Liver (tissue), 9 donors: Measurements from ENCODE around the gene SEZ6L2. TPM values are rescaled to one million over a fixed set of nuclear protein-coding genes. Genes with fewer than 3 reads are reported as not detected.

Experiments
- DNase-seq: peaks from one replicate; pipeline ENCODE4 v3.0.0-alpha.2; 2017; ENCODE audit warnings: low spot score
- H3K27ac ChIP-seq, 2 donors: one replicate each; pipeline ENCODE4 v1.7.0; 2013; ENCODE audit warnings: inconsistent platforms in 2 of 2, low read length in 2 of 2, control low read depth in 1 of 2, low read depth in 1 of 2, mild to moderate bottlenecking in 1 of 2
- H3K27me3 ChIP-seq, 4 donors: one replicate each; pipeline versions ENCODE4 v1.6.1 to v1.7.0; 2013; ENCODE audit warnings: low read length in 3 of 4, inconsistent platforms in 1 of 4, mild to moderate bottlenecking in 1 of 4, moderate library complexity in 1 of 4; ENCODE audit not compliant: control insufficient read depth in 4 of 4, insufficient read depth in 4 of 4
- H3K36me3 ChIP-seq, 4 donors: one replicate each; pipeline versions ENCODE4 v1.6.1 to v1.7.0; 2013; ENCODE audit warnings: low read length in 3 of 4, mild to moderate bottlenecking in 3 of 4, low read depth in 1 of 4, moderate library complexity in 1 of 4; ENCODE audit not compliant: control insufficient read depth in 4 of 4, insufficient read depth in 3 of 4
- H3K4me1 ChIP-seq, 4 donors: one replicate each; pipeline versions ENCODE4 v1.6.1 to v1.7.0; 2013; ENCODE audit warnings: low read length in 3 of 4, mild to moderate bottlenecking in 3 of 4, moderate library complexity in 1 of 4; ENCODE audit not compliant: control insufficient read depth in 4 of 4, insufficient read depth in 4 of 4
- H3K4me3 ChIP-seq, 3 donors: one replicate each; pipeline versions ENCODE4 v1.6.1 to v1.7.0; 2013; ENCODE audit warnings: low read length in 3 of 3, control low read depth in 1 of 3, low read depth in 1 of 3, mild to moderate bottlenecking in 1 of 3
- H3K9ac ChIP-seq, 2 donors: one replicate each; pipeline ENCODE4 v1.7.0; 2013; ENCODE audit warnings: low read length in 2 of 2, mild to moderate bottlenecking in 2 of 2, moderate library complexity in 2 of 2, control low read depth in 1 of 2, low read depth in 1 of 2
- H3K9me3 ChIP-seq, 4 donors: one replicate each; pipeline versions ENCODE4 v1.6.1 to v1.7.0; 2013; ENCODE audit warnings: low read length in 3 of 4; ENCODE audit not compliant: control insufficient read depth in 4 of 4
- EGR1 ChIP-seq, 2 donors: IDR thresholded peaks; 2 replicates each; pipeline ENCODE4 v1.6.1; 2016 to 2018; ENCODE audit warnings: antibody characterized with exemption in 2 of 2, low read depth in 2 of 2
- FOXA1 ChIP-seq: IDR thresholded peaks from 2 replicates; pipeline ENCODE4 v1.6.1; 2016; ENCODE audit warnings: antibody characterized with exemption
- FOXA2 ChIP-seq: IDR thresholded peaks from 2 replicates; pipeline ENCODE4 v1.6.1; 2016; ENCODE audit warnings: antibody characterized with exemption
- HNF4A ChIP-seq, 2 donors: conservative IDR thresholded peaks; 2 replicates each; pipeline ENCODE4 v1.6.1; 2016; ENCODE audit warnings: antibody characterized with exemption in 2 of 2, mild to moderate bottlenecking in 2 of 2
- HNF4G ChIP-seq: IDR thresholded peaks from 2 replicates; pipeline ENCODE4 v1.6.1; 2016; ENCODE audit warnings: antibody characterized with exemption
- JUND ChIP-seq, 2 donors: IDR thresholded peaks; 2 replicates each; pipeline ENCODE4 v1.6.1; 2016; ENCODE audit warnings: antibody characterized with exemption in 2 of 2
- RAD21 ChIP-seq, 2 donors: IDR thresholded peaks; 2 replicates each; pipeline ENCODE4 v1.6.1; 2016; ENCODE audit warnings: antibody characterized with exemption in 2 of 2, mild to moderate bottlenecking in 2 of 2
- RXRA ChIP-seq, 2 donors: IDR thresholded peaks; 2 replicates each; pipeline ENCODE4 v1.6.1; 2017 to 2018; ENCODE audit warnings: antibody characterized with exemption in 2 of 2, mild to moderate bottlenecking in 1 of 2
- SP1 ChIP-seq: IDR thresholded peaks from 2 replicates; pipeline ENCODE4 v1.6.1; 2018; ENCODE audit warnings: antibody characterized with exemption, mild to moderate bottlenecking
- TAF1 ChIP-seq: conservative IDR thresholded peaks from 2 replicates; pipeline ENCODE4 v1.6.1; 2016; ENCODE audit warnings: antibody characterized with exemption, mild to moderate bottlenecking
- YY1 ChIP-seq: IDR thresholded peaks from 2 replicates; pipeline ENCODE4 v1.6.1; 2016; ENCODE audit warnings: antibody characterized with exemption, mild to moderate bottlenecking
- WGBS: extraction: QIAGEN DNeasy Blood & Tissue Kit; methylation state at CpG from one replicate; pipeline ENCODE4 v1.1.7; 2013; 5-methylcytosine and 5-hydroxymethylcytosine counted together
- polyA plus RNA-seq, 2 donors: library from polyadenylated mRNA; stranded (reverse) in 1 of 2; unstranded in 1 of 2; fragments of 200-250 nt in 1 of 2; fragments of >200 nt in 1 of 2; fragmentation: Nextera tagmentation in 1 of 2; extraction: Ambion mirVana in 1 of 2; gene quantifications; one replicate each; pipeline versions ENCODE4 v1.2.1 to v1.2.3, GENCODE V29; 2013 to 2015
- total RNA-seq, 2 donors: library from RNA; depleted of rRNA; stranded (reverse); fragments of >200 nt; gene quantifications; one replicate each; pipeline ENCODE4 v1.2.3, GENCODE V29; 2014
- TF ChIP-seq, protein P1 (sequence below): fragments of 150-350 bp; IDR thresholded peaks from 2 replicates; pipeline ENCODE4 v1.5.1; 2017; ENCODE audit warnings: improper control_type of control experiment, low read depth, low read length; ENCODE audit not compliant: missing input control
- TF ChIP-seq, protein P2 (sequence below): IDR thresholded peaks from 2 replicates; pipeline ENCODE4 v1.6.1; 2016; ENCODE audit warnings: antibody characterized with exemption
- TF ChIP-seq, protein P3 (sequence below): IDR thresholded peaks from 2 replicates; pipeline ENCODE4 v1.6.1; 2016; ENCODE audit warnings: antibody characterized with exemption
- donor health status: healthy.
- donor health status: healthy.
- donor health status: healthy.
- donor health status: healthy.
- donor health status: healthy.

The SEZ6L2 gene
- total and polyA plus RNA-seq, 4 donors: 0.24 to 0.37 (median 0.30) TPM

DNA sequence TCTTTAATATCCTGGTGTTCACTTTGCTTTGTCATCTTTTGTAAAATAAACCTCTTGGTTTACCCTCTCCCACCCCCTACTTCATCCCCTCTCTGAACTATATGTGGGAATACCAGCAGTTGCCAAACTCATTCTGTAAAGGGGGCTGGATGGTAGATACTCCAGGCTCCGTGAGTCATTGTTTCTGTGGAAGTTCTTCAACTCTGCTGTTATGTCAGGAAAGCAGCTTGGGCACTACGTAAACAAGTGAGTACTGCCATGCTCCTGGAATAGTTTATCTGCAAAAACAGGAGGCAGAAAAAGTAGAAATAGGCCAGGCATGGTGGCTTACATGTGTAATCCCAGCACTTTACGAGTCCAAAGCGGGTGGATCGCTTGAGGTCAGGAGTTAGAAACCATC, 61.5 kb downstream of the SEZ6L2 start:
- no peaks in the 10 kb centered on the region for H3K27me3 ChIP-seq
- no peak for DNase-seq
- H3K4me3 ChIP-seq: no peak overlapping the region
- H3K4me1 ChIP-seq: no peaks in the 10 kb centered on the region
- WGBS: 96% methylated on average over 5 of the region's 5 CpGs
- peaks cover 22 to 67% (median 28%) of the 10 kb centered on the region in 4 donors for H3K36me3 ChIP-seq
- H3K27ac ChIP-seq: no peak overlapping the region
- no peaks in the 10 kb centered on the region for H3K9me3 ChIP-seq
- H3K9ac ChIP-seq: no peak overlapping the region
- TF ChIP-seq HNF4A (conservative IDR thresholded peaks at IDR 0.05) (no peak), FOXA1 (no peak), EGR1 (IDR thresholded peaks at IDR 0.05; ENCODE audit: low read depth in 2 of 2) (no peak), RXRA (IDR thresholded peaks at IDR 0.05) (no peak), FOXA2 (no peak), RAD21 (IDR thresholded peaks at IDR 0.05) (no peak), JUND (IDR thresholded peaks at IDR 0.05) (no peak), SP1 (no peak), TAF1 (no peak)
- TF ChIP-seq, protein P1, sequence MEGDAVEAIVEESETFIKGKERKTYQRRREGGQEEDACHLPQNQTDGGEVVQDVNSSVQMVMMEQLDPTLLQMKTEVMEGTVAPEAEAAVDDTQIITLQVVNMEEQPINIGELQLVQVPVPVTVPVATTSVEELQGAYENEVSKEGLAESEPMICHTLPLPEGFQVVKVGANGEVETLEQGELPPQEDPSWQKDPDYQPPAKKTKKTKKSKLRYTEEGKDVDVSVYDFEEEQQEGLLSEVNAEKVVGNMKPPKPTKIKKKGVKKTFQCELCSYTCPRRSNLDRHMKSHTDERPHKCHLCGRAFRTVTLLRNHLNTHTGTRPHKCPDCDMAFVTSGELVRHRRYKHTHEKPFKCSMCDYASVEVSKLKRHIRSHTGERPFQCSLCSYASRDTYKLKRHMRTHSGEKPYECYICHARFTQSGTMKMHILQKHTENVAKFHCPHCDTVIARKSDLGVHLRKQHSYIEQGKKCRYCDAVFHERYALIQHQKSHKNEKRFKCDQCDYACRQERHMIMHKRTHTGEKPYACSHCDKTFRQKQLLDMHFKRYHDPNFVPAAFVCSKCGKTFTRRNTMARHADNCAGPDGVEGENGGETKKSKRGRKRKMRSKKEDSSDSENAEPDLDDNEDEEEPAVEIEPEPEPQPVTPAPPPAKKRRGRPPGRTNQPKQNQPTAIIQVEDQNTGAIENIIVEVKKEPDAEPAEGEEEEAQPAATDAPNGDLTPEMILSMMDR: no peak
- TF ChIP-seq, protein P2, sequence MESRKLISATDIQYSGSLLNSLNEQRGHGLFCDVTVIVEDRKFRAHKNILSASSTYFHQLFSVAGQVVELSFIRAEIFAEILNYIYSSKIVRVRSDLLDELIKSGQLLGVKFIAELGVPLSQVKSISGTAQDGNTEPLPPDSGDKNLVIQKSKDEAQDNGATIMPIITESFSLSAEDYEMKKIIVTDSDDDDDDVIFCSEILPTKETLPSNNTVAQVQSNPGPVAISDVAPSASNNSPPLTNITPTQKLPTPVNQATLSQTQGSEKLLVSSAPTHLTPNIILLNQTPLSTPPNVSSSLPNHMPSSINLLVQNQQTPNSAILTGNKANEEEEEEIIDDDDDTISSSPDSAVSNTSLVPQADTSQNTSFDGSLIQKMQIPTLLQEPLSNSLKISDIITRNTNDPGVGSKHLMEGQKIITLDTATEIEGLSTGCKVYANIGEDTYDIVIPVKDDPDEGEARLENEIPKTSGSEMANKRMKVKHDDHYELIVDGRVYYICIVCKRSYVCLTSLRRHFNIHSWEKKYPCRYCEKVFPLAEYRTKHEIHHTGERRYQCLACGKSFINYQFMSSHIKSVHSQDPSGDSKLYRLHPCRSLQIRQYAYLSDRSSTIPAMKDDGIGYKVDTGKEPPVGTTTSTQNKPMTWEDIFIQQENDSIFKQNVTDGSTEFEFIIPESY: no peak

DNA sequence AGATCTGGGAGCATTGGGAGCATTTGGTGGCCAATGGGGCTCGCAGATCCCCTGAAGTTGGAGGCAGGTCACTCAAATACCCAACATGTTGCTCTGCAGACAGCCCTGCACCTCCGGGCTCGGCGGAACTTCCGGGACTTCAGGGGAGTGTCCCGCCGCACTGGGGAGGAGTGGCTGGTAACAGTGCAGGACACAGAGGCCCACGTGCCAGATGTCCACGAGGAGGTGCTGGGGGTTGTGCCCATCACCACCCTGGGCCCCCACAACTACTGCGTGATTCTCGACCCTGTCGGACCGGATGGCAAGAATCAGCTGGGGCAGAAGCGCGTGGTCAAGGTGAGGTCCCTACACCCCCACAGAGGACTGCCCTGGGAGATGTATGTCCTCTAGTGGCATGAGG, 62.7 kb downstream of the SEZ6L2 start:
- no peak overlapping the region for H3K9ac ChIP-seq
- no peaks in the 10 kb centered on the region for H3K27me3 ChIP-seq
- H3K4me3 ChIP-seq: no peak overlapping the region
- TF ChIP-seq FOXA1 (no peak), HNF4G (no peak), RAD21 (IDR thresholded peaks at IDR 0.05) (no peak), YY1 (no peak), SP1 (no peak), EGR1 (IDR thresholded peaks at IDR 0.05; ENCODE audit: low read depth in 2 of 2) (no peak)
- TF ChIP-seq, protein P3, sequence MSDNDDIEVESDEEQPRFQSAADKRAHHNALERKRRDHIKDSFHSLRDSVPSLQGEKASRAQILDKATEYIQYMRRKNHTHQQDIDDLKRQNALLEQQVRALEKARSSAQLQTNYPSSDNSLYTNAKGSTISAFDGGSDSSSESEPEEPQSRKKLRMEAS: no peak
- H3K4me1 ChIP-seq: peaks cover 0 to 2% (median 0%) of the 10 kb centered on the region in 4 donors
- no peak overlapping the region for H3K27ac ChIP-seq
- H3K9me3 ChIP-seq: no peaks in the 10 kb centered on the region
- H3K36me3 ChIP-seq: peaks cover 20 to 61% (median 24%) of the 10 kb centered on the region in 4 donors
- 93% methylated on average over 15 of the region's 15 CpGs for WGBS
- no peak for DNase-seq

DNA sequence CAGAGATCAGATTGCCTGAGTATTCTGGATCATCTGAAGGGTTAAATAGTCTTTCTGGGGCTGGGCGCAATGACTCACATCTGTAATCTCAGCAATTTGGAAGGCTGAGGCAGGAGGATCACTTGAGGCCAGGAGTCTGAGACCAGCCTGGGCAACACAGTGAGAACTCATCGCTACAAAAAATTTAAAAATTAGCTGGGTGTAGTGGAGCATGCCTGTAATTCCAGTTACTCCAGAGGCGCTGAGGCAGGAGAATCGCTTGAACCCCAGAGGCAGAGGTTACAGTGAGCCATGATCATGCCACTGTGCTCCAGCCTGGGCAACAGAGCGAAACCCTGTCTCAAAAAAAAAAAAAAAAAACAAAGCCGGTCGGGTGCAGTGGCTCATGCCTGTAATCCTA, 63.4 kb downstream of the SEZ6L2 start:
- Histone ChIP-seq H3K36me3 (peaks cover 21 to 58% (median 22%) of the 10 kb centered on the region in 4 donors), H3K27ac (no peak overlapping the region), H3K9ac (no peak overlapping the region), H3K27me3 (no peaks in the 10 kb centered on the region), H3K4me3 (no peak overlapping the region), H3K9me3 (no peaks in the 10 kb centered on the region), H3K4me1 (peaks cover 0 to 6% (median 0%) of the 10 kb centered on the region in 4 donors)
- no peak for DNase-seq
- TF ChIP-seq, protein P2: no peak
- 97% methylated on average over 7 of the region's 7 CpGs for WGBS
